HepG2 (cell line): ENCODE data around the gene LGI2.

Experiments
- ATF3 ChIP-seq: sonication (generic); formaldehyde crosslinking; IDR thresholded peaks from 2 replicates; pipeline ENCODE4 v1.4.0; 2020; ENCODE audit warnings: missing genetic modification reagents
- CTCF ChIP-seq: sonication (generic); formaldehyde crosslinking; IDR thresholded peaks from 2 replicates; pipeline ENCODE4 v1.5.0; 2020; ENCODE audit warnings: mild to moderate bottlenecking, missing genetic modification reagents, moderate library complexity
- KDM4B ChIP-seq: sonication (generic); formaldehyde crosslinking; IDR thresholded peaks from 2 replicates; pipeline ENCODE4 v1.4.0; 2020; ENCODE audit warnings: missing genetic modification reagents
- KLF9 ChIP-seq: IDR thresholded peaks from 2 replicates; pipeline ENCODE4 v1.6.1; 2016; ENCODE audit warnings: low read depth
- MEF2D ChIP-seq: sonication (generic); formaldehyde crosslinking; IDR thresholded peaks from 2 replicates; pipeline ENCODE4 v1.5.1; 2020; ENCODE audit warnings: mild to moderate bottlenecking, missing genetic modification reagents
- MTA3 ChIP-seq: sonication (generic); formaldehyde crosslinking; IDR thresholded peaks from 2 replicates; pipeline ENCODE4 v1.4.0; 2020; ENCODE audit warnings: missing genetic modification reagents
- NFYB ChIP-seq: sonication (generic); formaldehyde crosslinking; IDR thresholded peaks from 2 replicates; pipeline ENCODE4 v1.4.0; 2020; ENCODE audit warnings: missing genetic modification reagents
- ZNF251 ChIP-seq: sonication (generic); formaldehyde crosslinking; IDR thresholded peaks from 2 replicates; pipeline ENCODE4 v1.9.0; 2021; ENCODE audit warnings: mild to moderate bottlenecking, missing genetic modification reagents
- ZNF292 ChIP-seq: sonication (generic); formaldehyde crosslinking; IDR thresholded peaks from 2 replicates; pipeline ENCODE4 v1.8.1; 2022; ENCODE audit warnings: mild to moderate bottlenecking, low read depth, missing genetic modification reagents, borderline replicate concordance
- ZNF318 ChIP-seq: sonication (generic); formaldehyde crosslinking; IDR thresholded peaks from 2 replicates; pipeline ENCODE4 v1.4.0; 2020; ENCODE audit warnings: mild to moderate bottlenecking, missing genetic modification reagents
- ZNF597 ChIP-seq: sonication (generic); formaldehyde crosslinking; IDR thresholded peaks from 2 replicates; pipeline ENCODE4 v1.5.0; 2020; ENCODE audit warnings: missing genetic modification reagents

- no peak for TF ChIP-seq MTA3 (CRISPR knock-in tag)
- TF ChIP-seq ZNF292 (CRISPR knock-in tag), result no peak
- no peak for TF ChIP-seq ZNF318
- TF ChIP-seq NFYB (CRISPR knock-in tag), result no peak
- no peak for TF ChIP-seq KLF9 (CRISPR knock-in tag)
- TF ChIP-seq ZNF251 (CRISPR knock-in tag), result no peak
- TF ChIP-seq MEF2D (CRISPR knock-in tag), result no peak
- TF ChIP-seq ATF3, result no peak
- no peak for TF ChIP-seq CTCF
- TF ChIP-seq ZNF597 (CRISPR knock-in tag), result no peak
- no peak for TF ChIP-seq KDM4B
These were observed 2.8 kb upstream of the LGI2 start for GRCh38 chr4:25033526-25033925.
